Coronary artery (tissue), 2 donors: ENCODE measurements around the gene ATP8B1.
"Not testable (repeated sequence)": the region's sequence is repeated elsewhere in the genome, so short reads cannot be mapped to it uniquely, and the experiment has no call there.

Source experiments
- DNase-seq: peaks from one replicate; pipeline ENCODE4 v3.0.0-alpha.2; 2017; ENCODE audit warnings: low spot score
- H3K27ac ChIP-seq, 2 donors: fragments of 200-600 bp; sonication (generic); one replicate each; pipeline ENCODE4 v1.5.1; 2016 to 2019
- H3K4me3 ChIP-seq: fragments of 200-600 bp; sonication (generic); 2 replicates; pipeline ENCODE4 v1.5.1; 2016; ENCODE audit warnings: mild to moderate bottlenecking, moderate library complexity
- TF ChIP-seq, protein P1 (sequence below): fragments of 200-600 bp; sonication (generic); IDR thresholded peaks from one replicate; pipeline ENCODE4 v1.5.1; 2019; ENCODE audit warnings: antibody characterized with exemption

Gene ATP8B1

DNA sequence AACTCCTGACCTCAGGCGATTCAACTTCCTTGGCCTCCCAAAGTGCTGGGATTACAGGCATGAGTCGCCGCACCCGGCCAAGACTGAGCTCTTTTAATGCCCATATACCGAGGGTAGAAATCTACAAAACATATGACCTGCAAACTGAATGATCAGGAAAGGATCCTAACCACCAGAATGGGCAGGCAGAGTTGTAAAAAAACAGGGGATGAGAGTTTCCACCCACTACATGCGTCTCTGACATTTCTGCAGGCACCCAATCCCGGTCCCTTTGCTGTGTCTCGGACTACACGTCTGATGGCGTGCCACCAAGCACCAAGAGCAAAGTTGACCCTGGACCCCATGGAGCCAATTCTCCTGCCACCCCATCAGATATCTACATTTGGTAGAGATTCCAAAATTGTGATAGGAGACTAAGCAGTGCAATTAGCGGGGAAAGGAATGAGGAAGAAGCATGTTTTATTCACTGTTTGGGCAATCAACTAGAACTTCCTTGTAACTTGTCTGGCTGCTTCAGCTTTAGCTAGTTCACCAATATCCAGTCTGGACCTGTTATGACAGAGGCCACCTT is 74.1 kb downstream of the ATP8B1 start:
- Histone ChIP-seq H3K27ac (peak overlapping the region in 1 of 2 donors; percentile 28), H3K4me3 (no peak overlapping the region)
- DNase-seq, result no peak
- TF ChIP-seq, protein P1, sequence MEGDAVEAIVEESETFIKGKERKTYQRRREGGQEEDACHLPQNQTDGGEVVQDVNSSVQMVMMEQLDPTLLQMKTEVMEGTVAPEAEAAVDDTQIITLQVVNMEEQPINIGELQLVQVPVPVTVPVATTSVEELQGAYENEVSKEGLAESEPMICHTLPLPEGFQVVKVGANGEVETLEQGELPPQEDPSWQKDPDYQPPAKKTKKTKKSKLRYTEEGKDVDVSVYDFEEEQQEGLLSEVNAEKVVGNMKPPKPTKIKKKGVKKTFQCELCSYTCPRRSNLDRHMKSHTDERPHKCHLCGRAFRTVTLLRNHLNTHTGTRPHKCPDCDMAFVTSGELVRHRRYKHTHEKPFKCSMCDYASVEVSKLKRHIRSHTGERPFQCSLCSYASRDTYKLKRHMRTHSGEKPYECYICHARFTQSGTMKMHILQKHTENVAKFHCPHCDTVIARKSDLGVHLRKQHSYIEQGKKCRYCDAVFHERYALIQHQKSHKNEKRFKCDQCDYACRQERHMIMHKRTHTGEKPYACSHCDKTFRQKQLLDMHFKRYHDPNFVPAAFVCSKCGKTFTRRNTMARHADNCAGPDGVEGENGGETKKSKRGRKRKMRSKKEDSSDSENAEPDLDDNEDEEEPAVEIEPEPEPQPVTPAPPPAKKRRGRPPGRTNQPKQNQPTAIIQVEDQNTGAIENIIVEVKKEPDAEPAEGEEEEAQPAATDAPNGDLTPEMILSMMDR, result no peak

DNA sequence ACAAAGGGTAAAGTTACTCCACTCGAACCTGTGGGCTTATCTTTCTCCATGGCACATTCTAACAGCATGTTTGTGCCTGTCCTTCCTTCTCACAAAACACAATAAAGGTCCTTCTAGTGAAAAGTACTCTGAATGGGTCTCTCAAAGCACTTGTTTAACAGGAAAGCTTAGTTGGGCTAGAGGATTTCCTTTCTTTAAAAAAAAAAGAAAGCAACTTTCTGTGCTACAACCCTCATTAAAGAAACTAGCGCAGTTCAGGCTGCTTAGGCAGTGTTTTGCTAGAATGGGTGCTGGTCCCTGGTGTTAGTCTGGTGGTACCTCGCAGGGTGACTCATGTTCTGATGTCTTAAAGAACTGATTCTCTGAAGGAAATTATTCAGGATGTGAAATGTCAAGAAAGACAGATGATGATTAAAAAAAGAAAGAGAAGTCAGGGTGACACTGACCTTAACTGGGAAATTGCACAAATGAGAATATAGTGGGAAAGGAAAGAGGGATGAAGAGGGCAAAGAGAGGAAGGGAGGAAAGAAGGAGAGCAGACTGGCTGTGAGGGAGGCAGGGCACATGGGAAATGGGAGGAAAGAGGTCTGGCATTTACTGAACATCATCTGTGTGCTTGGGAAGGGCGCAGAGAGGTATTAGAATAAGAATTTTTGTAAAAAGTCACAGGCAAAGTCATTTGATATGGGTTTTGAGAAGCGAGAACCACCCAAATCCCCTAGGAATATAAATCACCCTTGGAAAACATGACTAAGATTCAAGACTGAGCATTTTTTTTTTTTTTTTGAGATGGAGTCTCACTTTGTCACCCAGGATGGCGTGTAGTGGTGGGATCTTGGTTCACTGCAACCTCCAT is 74.9 kb downstream of the ATP8B1 start:
- no peak for DNase-seq
- Histone ChIP-seq H3K4me3 (no peak overlapping the region), H3K27ac (peak overlapping the region; percentile 47 to 52)
- TF ChIP-seq, protein P1, result no peak

DNA sequence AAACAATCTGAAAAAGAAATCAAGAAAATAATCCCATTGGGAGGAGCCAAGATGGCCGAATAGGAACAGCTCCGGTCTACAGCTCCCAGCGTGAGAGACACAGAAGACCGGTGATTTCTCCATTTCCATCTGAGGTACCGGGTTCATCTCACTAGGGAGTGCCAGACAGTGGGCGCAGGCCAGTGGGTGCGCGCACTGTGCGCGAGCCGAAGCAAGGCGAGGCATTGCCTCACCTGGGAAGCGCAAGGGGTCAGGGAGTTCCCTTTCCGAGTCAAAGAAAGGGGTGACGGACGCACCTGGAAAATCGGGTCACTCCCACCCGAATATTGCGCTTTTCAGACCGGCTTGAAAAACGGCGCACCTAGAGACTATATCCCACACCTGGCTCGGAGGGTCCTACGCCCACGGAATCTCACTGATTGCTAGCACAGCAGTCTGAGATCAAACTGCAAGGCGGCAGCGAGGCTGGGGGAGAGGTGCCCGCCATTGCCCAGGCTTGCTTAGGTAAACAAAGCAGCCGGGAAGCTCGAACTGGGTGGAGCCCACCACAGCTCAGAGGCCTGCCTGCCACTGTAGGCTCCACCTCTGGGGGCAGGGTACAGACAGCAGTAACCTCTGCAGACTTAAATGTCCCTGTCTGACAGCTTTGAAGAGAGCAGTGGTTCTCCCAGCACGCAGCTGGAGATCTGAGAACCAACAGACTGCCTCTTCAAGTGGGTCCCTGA is 83.7 kb downstream of the ATP8B1 start:
- not testable (repeated sequence) for H3K27ac ChIP-seq, H3K4me3 ChIP-seq, DNase-seq

DNA sequence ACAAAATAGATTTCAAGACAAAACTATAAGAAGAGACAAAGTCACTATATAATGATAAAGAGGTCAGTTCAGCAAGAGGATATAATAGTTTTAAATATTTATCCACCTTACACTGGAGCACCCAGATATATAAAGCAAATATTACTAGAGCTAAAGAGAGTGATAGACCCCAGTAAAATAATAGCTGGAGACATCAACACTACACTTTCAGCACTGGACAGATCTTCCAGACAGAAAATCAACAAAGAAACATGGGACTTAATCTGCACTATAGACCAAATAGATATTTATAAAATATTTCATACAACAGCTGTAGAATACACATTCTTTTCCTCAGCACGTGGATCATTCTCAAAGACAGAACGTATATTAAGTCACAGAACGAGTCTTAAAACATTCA is 86.6 kb downstream of the ATP8B1 start:
- no peak overlapping the region for H3K27ac ChIP-seq
- no peak for DNase-seq
- TF ChIP-seq, protein P1, result no peak
- H3K4me3 ChIP-seq, result no peak overlapping the region

DNA sequence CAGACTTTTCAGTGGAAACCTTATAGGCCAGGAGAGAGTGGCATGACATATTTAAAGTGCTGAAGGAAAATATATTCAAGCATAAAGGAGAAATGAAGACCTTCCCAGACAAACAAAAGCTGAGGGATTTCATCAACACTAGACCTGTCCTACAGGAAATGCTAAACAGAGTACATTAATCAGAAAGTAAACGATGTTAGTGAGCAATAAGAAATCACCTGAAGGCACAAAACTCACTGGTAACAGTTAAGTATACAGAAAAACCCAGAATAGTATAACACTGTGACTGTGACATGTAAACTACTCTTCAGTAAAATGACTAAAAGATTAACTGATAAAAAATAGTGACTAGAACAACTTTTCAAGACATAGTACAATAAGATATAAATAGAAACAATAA is 87.4 kb downstream of the ATP8B1 start:
- TF ChIP-seq, protein P1, result no peak
- DNase-seq, result no peak
- Histone ChIP-seq H3K4me3 (no peak overlapping the region), H3K27ac (no peak overlapping the region)

DNA sequence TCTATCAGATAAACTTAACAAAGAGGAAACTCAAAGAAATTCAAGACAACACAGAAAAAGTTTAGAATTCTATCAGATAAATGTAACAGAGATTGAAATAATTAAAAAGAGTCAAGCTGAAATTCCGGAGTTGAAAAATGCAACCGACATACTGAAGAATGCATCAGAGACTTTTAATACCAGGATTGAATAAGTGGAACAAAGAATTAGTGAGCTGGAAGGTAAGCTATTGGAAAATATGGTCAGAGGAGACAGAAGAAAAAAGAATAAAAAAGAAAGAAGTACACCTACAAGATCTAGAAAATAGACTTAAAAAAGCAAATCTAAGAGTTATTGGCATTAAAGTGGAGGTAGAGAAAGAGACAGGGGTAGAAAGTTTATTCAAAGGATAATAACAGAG is 88.0 kb downstream of the ATP8B1 start:
- Histone ChIP-seq H3K4me3 (no peak overlapping the region), H3K27ac (no peak overlapping the region)
- no peak for DNase-seq
- TF ChIP-seq, protein P1, result no peak

DNA sequence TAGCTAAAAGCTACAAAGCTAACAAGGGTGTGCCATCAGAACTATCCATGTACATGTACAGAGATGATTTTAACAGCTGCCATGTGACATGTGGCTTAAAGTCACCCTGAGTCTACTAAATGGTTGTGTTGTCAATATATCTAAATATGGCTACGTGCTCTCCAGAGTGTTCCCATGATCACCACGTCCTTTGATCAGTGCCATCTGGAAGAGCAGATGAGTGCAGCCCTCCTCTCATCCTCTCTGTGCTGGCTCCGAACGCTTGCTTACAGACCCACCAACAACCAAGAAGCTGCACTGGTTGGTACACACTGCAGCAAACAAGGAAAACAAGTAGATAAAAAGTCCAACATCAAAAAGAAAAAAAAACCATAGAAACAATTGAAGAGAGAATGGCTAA is 92.9 kb downstream of the ATP8B1 start:
- no peak for DNase-seq
- H3K4me3 ChIP-seq, result no peak overlapping the region
- TF ChIP-seq, protein P1, result no peak
- H3K27ac ChIP-seq, result no peak overlapping the region
